NCI-H2227 (cell line): ENCODE data around the gene SF3A2.

Source experiments
- DNase-seq: peaks from one replicate; lab custom pipeline; 2025; ENCODE audit not compliant: unreplicated experiment; lab: John Stamatoyannopoulos, UW

SF3A2 gene

GRCh38 chr19:2239771-2240770 lies 3.4 kb downstream of the SF3A2 start:
- DNase-seq, result no peak

- DNase-seq, result no peak
These were observed 4.5 kb downstream of the SF3A2 start for GRCh38 chr19:2240881-2241760.

GRCh38 chr19:2242092-2242537 lies 5.5 kb downstream of the SF3A2 start:
- DNase-seq, result no peak

- no peak for DNase-seq
These were observed 6.2 kb downstream of the SF3A2 start for GRCh38 chr19:2242816-2243215.

- no peak for DNase-seq
These were observed 6.9 kb downstream of the SF3A2 start for GRCh38 chr19:2243274-2244124.

DNA sequence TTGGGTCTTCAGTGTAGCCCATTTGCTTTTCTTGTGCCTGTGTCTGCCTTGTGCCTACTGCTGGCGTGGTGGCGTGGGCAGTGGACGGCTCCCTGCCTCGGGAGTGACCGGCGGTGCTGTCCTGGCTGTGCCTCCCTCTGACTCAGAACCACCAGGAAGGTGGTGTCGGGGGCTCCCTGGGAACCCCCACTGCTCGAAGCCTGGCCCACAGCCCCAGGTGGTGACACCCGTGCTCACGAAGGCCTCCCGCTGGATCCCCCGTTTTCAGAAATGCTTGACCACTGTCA lies 7.4 kb downstream of the SF3A2 start:
- DNase-seq, result no peak

DNA sequence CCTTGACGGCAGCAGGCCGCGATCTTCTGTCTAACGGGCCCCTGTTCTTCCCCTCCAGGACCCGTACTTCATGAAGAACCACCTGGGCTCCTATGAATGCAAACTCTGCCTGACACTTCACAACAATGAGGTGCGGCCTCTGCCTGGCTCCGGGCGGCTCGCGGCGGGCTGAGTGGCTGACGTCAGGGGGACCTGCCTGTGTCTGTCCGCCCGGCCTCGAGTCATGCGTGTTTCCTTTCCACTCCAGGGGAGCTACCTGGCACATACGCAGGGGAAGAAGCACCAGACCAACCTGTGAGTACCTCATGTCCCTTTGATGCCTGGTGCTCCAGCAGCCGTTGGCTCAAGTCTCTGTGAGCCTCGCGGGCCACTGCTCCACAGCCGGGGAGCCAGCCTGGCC lies 7.9 kb downstream of the SF3A2 start:
- no peak for DNase-seq

GRCh38 chr19:2245273-2245672 lies 8.6 kb downstream of the SF3A2 start:
- DNase-seq, result no peak

GRCh38 chr19:2246014-2246620 lies 9.5 kb downstream of the SF3A2 start:
- no peak for DNase-seq

DNA sequence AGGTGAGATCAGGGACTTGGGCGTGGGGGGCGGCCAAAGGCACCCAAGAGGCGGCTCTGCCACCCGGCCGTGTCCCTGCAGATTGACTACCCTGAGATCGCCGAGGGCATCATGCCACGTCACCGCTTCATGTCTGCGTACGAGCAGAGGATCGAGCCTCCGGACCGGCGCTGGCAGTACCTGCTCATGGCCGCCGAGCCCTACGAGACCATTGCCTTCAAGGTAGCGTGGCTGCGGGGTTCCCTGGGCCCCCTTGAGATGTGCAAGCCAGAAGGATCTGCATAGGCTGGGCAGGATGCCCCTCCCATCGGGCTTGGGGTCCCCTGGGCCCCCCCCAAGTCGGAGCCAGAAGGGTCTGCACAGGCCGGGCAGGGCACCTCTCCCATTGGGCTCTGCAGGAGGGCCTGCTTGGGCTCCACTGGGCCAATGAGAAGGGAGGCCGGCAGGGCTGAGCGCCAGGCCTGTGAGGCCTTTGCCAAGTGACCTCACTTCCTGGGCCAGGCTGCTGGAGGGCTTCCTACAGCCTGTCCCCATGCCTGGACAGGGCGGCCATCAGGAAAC lies 10.3 kb downstream of the SF3A2 start:
- DNase-seq, result no peak

GRCh38 chr19:2247433-2248101 lies 10.9 kb downstream of the SF3A2 start:
- no peak for DNase-seq

DNA sequence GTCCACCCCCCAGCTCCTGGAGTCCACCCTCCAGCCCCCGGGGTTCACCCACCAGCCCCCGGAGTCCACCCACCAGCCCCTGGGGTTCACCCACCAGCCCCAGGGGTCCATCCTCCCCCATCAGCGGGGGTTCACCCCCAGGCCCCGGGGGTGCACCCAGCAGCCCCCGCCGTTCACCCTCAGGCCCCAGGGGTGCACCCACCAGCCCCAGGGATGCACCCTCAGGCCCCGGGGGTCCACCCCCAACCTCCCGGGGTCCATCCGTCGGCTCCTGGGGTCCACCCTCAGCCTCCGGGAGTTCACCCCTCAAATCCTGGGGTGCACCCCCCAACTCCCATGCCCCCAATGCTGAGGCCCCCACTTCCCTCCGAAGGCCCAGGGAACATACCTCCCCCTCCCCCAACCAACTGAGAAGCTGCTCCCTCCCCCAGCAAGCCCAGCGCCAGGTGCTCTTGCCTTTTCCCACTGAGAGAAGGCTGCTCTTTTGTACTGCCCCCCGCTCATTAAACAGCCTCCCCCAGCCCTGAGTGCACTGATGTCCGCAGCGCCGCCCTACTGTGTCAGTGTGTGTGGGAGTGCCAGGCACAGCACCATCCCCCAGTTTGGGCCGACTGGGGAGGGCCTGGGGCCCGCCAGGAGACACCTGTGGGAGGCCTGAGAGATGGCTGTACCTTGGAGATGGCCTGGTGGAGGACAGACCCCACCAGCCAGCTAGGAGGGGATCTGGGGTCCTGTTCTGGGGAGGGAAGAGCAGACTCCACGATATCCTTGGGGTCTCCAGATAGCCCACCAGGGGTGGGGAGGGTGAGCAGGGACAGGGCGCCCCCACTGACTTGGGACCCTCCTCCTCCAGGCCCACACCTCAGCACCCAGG lies 11.7 kb downstream of the SF3A2 start:
- DNase-seq, result no peak

DNA sequence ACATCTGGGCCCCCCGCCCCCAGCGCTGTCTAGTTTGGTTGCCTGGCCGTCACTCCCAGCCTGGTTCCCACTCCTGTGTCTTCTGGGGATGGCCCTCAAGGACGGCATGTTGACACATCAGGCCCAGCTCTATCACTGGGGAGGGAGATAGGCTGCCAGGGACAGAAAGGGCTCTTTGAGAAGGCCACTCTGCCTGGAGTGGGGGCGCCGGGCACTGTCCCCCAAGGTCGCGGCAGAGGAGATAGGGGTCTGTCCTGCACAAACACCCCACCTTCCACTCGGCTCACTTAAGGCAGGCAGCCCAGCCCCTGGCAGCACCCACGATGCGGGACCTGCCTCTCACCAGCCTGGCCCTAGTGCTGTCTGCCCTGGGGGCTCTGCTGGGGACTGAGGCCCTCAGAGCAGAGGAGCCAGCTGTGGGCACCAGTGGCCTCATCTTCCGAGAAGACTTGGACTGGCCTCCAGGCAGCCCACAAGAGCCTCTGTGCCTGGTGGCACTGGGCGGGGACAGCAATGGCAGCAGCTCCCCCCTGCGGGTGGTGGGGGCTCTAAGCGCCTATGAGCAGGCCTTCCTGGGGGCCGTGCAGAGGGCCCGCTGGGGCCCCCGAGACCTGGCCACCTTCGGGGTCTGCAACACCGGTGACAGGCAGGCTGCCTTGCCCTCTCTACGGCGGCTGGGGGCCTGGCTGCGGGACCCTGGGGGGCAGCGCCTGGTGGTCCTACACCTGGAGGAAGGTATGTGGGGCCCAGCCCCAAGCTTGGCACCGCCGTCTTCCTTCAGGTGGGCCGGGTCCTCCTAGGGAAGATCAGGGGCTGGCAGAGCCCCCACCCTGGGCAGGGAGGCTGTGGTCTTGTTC lies 12.6 kb downstream of the SF3A2 start, which contains the start of gene AMH:
AMH (plus strand) TSS at position 314 of the 857 bp plus-strand sequence; CDS start at position 324, 10 bp downstream.
- DNase-seq, result no peak

GRCh38 chr19:2249880-2250765 lies 13.5 kb downstream of the SF3A2 start:
- DNase-seq, result no peak

- DNase-seq, result no peak
These were observed 14.1 kb downstream of the SF3A2 start for GRCh38 chr19:2250766-2251105.

GRCh38 chr19:2251106-2252054 lies 14.8 kb downstream of the SF3A2 start:
- DNase-seq, result no peak
